NT2/D1 (cell line): Measurements from ENCODE around the gene CMC4.

Source experiments
- DNase-seq: peaks from one replicate; pipeline ENCODE4 v3.0.0-alpha.2; 2011; ENCODE audit warnings: low read depth, low spot score
- H3K27me3 ChIP-seq: 2 replicates; pipeline ENCODE4 v1.6.0; 2011; ENCODE audit warnings: mild to moderate bottlenecking; ENCODE audit not compliant: insufficient read length, insufficient read depth
- H3K36me3 ChIP-seq: 2 replicates; pipeline ENCODE4 v1.6.1; 2011; ENCODE audit warnings: mild to moderate bottlenecking, low read length, mixed read lengths; ENCODE audit not compliant: insufficient read depth, insufficient read length
- H3K4me1 ChIP-seq: 2 replicates; pipeline ENCODE4 v1.5.1; 2011; ENCODE audit not compliant: insufficient read depth, insufficient read length
- H3K4me3 ChIP-seq: 2 replicates; pipeline ENCODE4 v1.5.1; 2011; ENCODE audit warnings: low read depth; ENCODE audit not compliant: insufficient read length
- H3K9ac ChIP-seq: 2 replicates; pipeline ENCODE4 v1.6.0; 2011; ENCODE audit warnings: low read depth; ENCODE audit not compliant: insufficient read length
- H3K9me3 ChIP-seq: 2 replicates; pipeline ENCODE4 v1.5.1; 2011; ENCODE audit warnings: mild to moderate bottlenecking, low read length; ENCODE audit not compliant: insufficient read depth
- SUZ12 ChIP-seq: IDR thresholded peaks from 2 replicates; pipeline ENCODE4 v1.6.1; 2011; ENCODE audit not compliant: insufficient read length, insufficient read depth; ENCODE audit errors: extremely low read depth
- YY1 ChIP-seq: IDR thresholded peaks from 2 replicates; pipeline ENCODE4 v1.6.1; 2011; ENCODE audit not compliant: insufficient read length, insufficient read depth
- ZNF274 ChIP-seq: IDR thresholded peaks from 2 replicates; pipeline ENCODE4 v1.6.1; 2011; ENCODE audit warnings: mild to moderate bottlenecking, low read depth, low read length

The CMC4 gene

DNA sequence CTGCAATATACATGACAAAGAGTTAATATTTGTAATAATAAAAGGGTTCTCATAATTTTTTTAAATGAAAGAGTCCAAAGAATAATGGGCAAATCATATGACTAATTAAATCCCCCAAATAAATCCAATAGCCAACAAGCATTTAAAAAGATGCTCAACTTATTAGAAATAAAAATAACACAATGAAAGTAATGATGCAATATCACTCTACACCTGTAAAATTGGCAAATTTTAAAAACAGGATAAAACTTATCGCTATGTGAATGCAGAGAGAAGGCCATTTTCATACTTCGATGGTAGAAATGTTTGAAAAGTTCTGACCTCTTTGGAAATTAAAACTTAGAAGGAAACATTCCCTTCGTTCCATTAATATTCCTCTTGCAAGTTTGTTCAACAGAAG lies 50.3 kb downstream of the CMC4 start:
- no peak overlapping the region for H3K4me3 ChIP-seq

More for the DNA sequence above, 50.3 kb downstream of the CMC4 start:
- TF ChIP-seq ZNF274 (no peak), SUZ12 (no peak), YY1 (no peak)
- H3K36me3 ChIP-seq, result no peaks in the 10 kb centered on the region
- no peaks in the 10 kb centered on the region for H3K9me3 ChIP-seq
- DNase-seq, result no peak
- H3K9ac ChIP-seq, result no peak overlapping the region
- H3K27me3 ChIP-seq, result no peaks in the 10 kb centered on the region
- no peaks in the 10 kb centered on the region for H3K4me1 ChIP-seq
